GM19240 (cell line): ENCODE data around the gene HAUS7.

ENCODE experiments used
- DNase-seq: peaks from one replicate; pipeline ENCODE4 v3.0.0; 2011; ENCODE audit warnings: low spot score; ENCODE audit not compliant: insufficient read length

HAUS7 gene

DNA sequence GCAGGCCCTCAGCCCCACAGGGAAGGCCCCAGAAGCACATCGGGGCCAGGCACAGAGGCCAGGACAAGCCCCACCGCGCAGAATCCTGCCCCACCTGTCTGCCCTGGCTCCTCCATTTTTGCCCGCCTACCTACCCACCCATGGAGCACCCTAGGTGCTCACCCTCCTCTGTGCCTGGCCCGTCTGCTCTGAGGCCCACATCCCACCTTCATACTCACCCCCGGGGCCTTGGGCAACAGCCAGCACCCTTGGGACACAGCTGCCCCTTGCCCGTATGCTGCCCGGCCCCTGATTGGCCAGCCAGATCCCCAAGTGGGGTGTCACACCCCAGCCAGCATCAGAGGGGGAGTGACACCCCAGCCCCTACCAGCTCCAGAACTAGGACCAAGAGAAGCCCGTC lies 13.7 kb downstream of the HAUS7 start:
- no peak for DNase-seq

- no peak for DNase-seq
These were observed 14.2 kb downstream of the HAUS7 start for GRCh38 chrX:153456161-153456560.

DNA sequence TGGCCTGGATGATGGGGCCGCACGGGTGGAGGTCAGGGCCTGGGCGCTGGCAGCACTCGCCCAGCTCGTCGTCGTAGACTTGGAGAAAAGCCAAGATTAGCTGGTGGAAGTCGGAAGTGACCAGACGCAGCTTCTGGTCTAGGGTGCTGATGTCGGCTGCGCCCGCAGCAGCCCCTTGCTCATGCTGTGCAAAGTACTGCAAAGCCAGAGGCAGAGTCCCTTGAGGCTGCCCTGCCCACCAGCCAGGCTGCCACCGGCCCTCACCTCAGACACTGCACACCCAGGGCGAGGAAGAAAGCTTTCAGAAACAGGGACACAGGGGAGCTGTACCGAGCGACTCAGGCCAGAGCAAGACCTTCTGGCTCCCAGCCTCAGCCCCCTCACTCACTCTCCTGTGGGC lies 14.8 kb downstream of the HAUS7 start:
- no peak for DNase-seq

GRCh38 chrX:153454901-153455550 lies 15.3 kb downstream of the HAUS7 start:
- DNase-seq: no peak

GRCh38 chrX:153450949-153451277 lies 19.5 kb downstream of the HAUS7 start:
- DNase-seq: no peak

DNA sequence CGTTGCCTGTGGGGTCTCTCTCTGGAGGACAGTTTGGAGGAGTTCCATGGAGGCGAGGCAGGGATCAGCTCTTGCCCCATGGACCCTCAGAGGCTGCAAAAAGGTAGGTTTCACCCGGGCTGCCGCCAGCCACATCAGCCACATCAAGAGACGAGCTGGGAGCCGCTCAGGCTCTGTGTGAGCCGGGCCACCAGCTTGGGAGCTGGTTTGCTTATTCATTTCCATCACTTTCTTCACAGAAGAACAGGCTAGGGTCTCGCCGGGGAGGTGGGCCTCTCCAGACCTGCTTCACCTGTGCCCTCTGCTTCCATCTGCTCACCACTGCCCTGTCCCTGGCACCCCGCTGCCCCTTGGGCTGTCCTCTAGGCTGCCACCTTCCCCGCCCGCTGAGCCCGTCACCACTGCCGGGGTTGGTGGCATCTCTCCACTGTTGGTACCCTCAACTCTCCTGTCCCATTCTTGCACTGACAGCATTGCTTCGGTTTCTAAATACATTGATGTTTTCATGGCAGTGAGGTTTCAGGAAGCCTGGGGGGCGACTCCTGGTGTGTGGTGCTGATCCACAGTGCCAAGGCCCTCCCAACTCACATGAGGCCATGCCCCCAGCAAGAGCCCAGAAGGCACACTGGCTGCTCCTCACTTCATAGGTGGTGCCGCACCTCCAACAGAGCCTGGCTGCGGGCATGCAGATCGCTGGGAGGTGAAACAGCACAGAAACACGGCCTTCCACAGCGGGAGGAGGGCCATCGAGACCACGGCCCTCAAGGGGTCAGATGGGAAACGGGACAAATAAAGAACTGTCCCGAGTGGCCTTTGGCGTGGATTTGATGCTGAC lies 20.0 kb downstream of the HAUS7 start:
- DNase-seq: no peak

- DNase-seq: no peak
These were observed 20.8 kb downstream of the HAUS7 start for GRCh38 chrX:153449368-153450113.

DNA sequence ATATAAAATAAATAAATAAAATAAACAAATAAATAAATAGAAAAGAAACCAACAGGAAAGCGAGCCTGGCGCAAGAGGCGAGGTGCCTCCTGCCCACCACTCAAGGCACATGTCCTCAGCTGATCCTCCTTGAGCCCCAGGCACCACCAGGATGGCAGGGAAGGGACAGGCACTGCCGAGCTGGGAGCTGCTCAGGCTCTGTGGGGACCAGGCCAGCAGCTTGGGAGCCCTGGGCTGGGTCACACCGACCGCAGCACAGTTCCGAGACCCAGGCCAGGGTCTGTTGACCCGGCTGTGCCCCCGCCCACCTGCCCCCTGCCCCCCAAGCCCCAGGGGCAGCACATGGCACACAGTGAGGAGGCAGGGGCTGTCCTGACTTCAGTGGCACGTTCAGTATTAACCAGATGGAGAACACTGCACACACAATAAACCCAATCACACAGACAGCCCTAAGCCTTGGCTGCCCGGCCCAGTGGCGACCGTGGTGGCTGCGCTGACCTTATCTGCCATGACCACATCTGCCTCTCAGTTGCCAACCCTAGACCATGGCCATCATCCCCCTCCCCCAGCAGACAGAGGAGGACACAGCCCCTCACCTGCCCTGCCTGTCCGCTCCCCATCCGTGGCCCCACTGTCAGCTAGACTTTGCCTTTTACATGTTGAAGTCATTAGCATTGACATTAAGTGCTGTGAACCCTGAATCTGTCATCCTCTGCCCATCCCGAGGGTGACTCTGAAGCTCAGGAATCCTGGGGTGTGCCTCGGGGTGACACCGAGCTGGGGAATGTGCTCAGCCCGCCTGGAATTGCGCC lies 21.6 kb downstream of the HAUS7 start:
- DNase-seq: no peak

- DNase-seq: no peak
These were observed 22.8 kb downstream of the HAUS7 start for GRCh38 chrX:153447581-153447960.

DNA sequence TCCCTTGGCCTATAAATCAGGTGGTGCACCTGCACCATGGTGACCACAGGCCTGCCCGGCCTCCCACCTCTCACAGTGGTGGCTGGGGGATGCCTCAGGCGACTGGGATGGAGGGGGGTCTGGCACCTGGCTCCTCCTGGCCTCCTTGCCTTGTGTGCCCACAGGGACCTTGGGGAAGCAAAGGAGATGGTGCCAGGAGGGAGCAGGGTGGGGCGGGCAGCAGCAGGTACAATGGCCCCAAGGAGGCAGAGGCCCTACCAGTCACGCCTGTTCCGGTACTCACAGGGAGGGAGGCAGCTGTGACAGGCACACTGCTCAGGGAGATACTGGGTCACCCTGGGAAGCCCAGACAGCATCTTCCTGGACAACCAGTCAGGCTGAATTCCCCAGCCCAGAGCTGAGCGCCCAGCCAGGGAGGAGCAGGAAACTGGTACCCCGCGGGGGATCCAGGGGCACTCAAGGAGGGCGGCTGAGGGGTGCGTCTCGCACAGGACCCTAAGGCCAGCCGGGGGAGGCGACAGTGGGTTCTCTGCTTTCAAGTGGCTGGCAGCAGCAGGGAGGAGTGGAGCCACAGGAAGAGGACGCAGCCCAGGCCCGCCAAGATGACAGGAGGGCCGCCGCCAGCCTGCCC lies 23.3 kb downstream of the HAUS7 start:
- DNase-seq: no peak

GRCh38 chrX:153446636-153446936 lies 23.8 kb downstream of the HAUS7 start:
- DNase-seq: no peak

DNA sequence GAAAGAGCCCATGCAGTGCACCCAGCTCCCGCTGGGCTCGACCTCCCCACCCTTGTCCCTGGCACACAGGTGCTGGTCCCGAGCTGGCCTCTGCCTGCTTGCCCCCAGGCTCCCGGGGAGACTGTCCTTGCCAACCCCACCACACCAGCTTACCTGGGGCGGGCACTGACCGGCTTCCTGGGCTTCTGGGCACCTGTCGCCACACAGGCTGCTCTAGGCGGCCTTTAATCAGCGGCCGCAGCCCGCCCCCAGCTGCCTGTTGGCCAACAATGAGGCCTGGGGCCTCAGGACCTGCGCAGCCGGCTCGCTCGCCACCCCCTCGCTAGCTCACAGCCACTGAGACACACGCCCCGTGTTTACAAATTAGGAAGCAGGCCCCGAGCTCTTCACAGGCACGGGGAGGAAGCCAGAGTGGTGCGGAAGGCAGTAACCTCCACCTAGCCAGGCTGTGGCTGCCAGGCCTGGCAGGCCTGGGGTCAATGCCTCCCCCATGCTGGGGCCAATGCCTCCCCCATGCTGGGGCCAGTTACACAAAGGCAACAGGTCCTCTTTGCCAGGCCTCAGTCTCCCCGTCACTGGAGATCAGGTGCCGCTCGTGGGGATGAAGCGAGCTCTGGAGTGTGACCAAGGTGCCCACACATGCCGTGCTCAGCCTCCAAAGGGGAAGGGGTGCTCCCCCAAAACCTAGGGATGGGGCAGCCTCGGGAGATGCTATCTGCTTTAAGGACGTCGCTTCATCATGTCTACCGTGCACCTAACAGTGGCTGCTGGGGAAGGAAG lies 24.3 kb downstream of the HAUS7 start, which contains the start of gene TREX2:
TREX2 (minus strand) TSS at position 201 of the 780 bp plus-strand sequence. CDS start 626 bp downstream, outside the sequence.
- no peak for DNase-seq

DNA sequence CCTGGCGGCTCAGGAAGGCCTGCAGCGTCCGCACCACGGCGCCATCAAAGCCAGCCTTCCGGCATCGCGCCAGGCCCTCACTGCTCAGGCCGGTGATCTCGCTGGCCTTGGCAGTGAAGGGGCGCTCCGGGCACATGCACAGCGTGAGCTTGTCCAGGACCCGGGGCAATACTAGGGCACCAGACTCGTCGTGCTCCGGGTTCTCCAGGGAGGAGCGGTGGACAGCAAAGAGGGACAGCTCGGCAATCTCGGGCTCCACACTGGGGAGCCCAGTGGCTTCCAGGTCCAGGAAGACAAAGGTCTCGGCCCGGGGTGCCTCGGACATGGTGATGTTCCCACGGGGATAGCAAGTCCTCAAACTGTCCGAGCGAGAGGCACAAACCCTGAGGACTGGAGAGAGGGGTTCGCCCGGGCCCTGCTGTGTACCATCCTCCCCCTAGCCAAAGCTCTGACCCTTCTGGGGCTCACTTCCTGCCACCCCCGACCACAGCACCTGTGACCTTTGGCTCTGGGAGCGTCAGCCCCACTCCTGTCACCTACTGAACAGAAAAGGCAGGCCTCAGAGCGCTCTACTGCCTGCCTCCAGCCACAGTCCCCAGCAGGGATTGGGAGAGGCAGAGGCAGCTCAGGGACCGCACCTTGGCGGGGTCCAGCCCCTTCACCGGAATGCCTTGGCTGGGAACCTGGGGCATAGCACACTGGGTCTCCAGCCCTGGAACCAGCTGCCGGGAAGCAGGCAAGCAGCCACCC lies 25.1 kb downstream of the HAUS7 start:
- DNase-seq: no peak

GRCh38 chrX:153444333-153445011 lies 25.9 kb downstream of the HAUS7 start:
- DNase-seq: no peak

DNA sequence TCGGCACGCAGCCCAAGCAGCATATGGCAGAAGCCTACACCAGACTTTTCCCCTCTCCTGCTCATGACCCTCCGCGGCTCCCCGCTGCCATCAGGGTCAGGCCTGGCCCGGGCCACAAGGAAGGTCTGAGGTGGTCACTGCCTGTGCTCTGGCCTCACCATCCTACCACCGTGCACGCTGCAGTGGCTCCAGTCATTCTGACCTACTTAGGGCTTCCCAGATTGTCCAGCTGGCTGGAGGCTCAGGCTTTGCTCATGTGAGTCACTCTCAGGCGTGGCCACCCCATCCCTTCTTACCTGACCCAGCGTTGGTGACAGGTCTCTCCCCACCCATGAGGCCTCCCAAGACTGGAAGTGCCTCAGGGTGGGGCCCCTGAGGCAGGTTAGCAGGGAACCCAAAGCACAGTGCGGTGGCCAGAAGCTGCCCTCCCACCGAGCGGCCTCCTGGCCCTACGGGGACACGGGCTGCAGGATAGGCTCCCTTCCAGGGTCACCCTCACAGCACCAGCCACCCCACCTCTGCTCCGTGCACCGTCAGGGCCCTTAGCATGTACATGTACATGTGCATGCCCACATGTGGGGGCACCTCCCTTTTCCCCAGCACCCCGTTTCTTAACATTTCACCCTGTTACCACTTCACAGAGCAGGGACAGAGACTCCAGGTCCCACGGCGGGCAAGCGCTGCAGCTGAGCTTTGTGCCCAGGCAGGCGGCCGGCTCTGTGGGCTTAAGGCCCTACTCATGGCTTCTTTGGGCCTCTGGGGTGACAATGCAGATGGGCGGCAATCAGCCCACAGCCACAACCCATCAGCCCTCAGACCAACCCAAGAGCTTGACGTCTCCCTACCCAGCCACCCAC lies 26.7 kb downstream of the HAUS7 start:
- no peak for DNase-seq

- no peak for DNase-seq
These were observed 27.9 kb downstream of the HAUS7 start for GRCh38 chrX:153442463-153442862.

DNA sequence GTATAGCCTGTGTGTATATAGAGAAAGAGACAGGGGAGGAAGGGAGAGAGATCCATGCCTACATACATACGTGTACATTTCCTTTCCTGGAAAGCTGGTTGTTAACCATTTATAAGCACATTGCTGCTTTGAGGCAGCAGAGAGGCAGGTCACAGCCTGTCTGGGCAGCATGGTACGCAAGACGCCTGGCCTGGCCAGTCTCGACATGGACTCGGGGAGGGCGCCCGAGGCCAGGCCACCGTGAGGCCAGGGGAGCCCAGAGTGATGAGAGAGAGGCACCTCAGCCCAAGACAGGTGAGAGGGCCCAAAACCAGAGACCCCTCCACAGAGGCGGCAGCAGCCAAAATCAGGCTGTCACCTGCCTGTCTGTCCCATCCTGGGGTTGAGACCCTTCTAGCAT lies 28.4 kb downstream of the HAUS7 start:
- no peak for DNase-seq

DNA sequence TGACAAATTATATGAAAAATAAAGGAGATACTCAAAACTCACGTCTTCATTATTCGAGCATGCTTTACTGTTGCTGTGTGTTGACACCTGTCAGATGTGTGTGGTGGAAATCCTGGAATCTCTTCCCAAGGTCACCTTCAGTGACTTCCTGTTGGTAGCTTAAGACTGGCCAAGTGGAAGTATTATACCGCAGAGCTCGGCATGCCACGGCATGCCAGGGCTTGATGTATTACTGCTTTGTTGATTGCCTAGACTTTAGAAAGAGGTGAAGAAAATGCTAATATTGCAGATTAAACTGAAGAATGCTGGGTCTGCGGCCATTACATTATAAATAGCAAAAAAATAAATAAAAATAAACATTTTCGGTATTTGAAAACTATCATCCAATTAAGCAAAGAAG lies 29.1 kb downstream of the HAUS7 start:
- no peak for DNase-seq
